Right lobe of liver (tissue), 4 donors: ENCODE results near the gene RPL29.

Experiments
- CTCF ChIP-seq, 4 donors: fragments of 200-600 bp in 3 of 4; fragments of 450-650 bp in 1 of 4; IDR thresholded peaks; one replicate each; pipeline versions ENCODE4 v1.5.1 to v1.8.0; 2016 to 2022; ENCODE audit warnings: antibody characterized with exemption in 4 of 4, mild to moderate bottlenecking in 2 of 4
- POLR2A ChIP-seq: fragments of 450-650 bp; IDR thresholded peaks from one replicate; pipeline ENCODE4 v1.6.1; 2017; ENCODE audit warnings: antibody characterized with exemption, mild to moderate bottlenecking
- donor health status: DM: no; HTN: no; CAD: no.
- donor health status: DM: no; HTN: no; CAD: no.
- donor health status: DM: no; HTN: yes; CAD: no.

DNA sequence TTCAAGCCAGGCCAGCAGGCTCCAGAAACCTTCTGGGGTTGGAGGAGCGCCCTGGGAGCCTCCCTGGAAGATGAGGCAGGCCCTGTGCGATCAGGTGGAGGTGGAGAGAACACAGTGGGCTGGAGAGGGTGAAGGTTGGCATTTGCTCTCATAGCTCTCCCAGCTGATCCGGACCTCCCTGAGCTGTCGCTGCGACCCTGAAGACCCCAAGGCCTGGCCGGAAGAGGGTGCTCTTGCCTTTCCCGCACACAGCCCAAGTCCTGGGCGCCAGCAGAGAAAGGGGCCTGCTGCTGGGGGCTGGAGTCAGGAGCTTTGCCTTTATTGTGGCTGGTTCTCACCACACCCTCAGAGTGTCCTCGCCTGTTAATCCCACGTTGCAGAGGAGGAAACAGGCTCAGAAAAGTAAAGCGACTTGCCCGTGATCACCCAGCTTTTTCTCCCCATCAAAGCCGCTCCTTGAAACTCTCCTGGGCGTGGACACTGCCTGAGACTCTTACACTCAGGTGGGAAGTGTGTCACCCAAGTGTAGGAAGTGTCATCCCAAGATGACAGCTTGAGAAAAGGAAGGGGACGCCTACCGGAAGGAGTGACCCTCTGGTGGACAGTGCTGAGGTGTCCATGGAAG, 8.6 kb upstream of the RPL29 start:
- TF ChIP-seq CTCF (IDR thresholded peaks at IDR 0.05) = peak; percentile 20 to 31 (median 25)
- TF ChIP-seq POLR2A = no peak
